Measurements from ENCODE around the gene CCDC14.

The CCDC14 gene

DNA sequence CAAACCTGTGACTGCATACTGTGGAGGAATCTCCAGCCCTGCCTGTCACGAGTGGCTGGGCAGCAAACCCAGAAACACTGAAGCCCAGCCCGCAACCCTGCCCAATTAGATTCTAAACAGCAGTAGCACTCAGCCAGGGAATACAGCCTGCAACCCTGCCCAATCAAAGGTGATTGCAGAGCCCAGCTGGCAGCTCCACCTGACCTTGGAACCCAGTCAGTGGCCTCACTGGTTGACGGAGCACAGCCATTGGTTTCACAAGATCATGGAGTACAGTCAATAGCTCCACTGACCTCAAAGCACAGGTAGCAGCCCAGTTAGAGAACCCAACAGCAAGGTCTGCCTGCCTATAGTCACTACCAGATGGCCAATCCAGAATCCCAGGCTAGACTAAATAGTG is 41.7 kb downstream of the CCDC14 start:
- Histone ChIP-seq H3K4me3 (ENCODE audit: low read depth, low read length) (no peak overlapping the region), H3K9me3 (ENCODE audit: control insufficient read depth, low read length) (peaks cover 4% of the 10 kb centered on the region), H3K27ac (no peak overlapping the region), H3K9ac (no peak overlapping the region), H3K79me2 (no peaks in the 10 kb centered on the region), H2AFZ (no peak overlapping the region), H3K4me1 (no peaks in the 10 kb centered on the region), H3K36me3 (ENCODE audit: control insufficient read depth, insufficient read depth, low read length) (peaks cover 4% of the 10 kb centered on the region), H3K4me2 (ENCODE audit: low read length) (no peak overlapping the region), H3K27me3 (ENCODE audit: control insufficient read depth, insufficient read depth, low read length) (no peaks in the 10 kb centered on the region)
- TF ChIP-seq, protein P1, sequence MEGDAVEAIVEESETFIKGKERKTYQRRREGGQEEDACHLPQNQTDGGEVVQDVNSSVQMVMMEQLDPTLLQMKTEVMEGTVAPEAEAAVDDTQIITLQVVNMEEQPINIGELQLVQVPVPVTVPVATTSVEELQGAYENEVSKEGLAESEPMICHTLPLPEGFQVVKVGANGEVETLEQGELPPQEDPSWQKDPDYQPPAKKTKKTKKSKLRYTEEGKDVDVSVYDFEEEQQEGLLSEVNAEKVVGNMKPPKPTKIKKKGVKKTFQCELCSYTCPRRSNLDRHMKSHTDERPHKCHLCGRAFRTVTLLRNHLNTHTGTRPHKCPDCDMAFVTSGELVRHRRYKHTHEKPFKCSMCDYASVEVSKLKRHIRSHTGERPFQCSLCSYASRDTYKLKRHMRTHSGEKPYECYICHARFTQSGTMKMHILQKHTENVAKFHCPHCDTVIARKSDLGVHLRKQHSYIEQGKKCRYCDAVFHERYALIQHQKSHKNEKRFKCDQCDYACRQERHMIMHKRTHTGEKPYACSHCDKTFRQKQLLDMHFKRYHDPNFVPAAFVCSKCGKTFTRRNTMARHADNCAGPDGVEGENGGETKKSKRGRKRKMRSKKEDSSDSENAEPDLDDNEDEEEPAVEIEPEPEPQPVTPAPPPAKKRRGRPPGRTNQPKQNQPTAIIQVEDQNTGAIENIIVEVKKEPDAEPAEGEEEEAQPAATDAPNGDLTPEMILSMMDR (IDR thresholded peaks at IDR 0.05) = no peak

DNA sequence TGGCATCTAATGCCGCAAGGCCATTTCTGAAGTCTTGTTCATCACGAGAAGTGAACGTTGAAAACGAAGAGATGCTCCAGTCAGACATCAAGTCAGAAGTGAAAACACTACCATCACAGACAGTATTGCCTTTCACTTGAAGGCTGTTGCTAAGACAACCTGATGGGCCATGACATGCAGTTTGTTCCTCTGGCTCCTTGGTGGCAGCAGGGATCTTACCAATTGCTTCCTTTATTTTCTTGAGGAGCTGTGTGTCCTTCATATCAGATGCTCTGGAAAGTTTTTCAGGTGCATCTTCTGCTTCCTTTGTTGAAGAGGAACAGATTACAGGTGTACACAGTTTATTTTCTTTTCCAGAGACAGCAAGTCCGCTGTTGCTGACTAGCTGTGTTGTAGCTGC is 46.2 kb downstream of the CCDC14 start:
- Histone ChIP-seq H3K27ac (no peak overlapping the region), H3K9ac (no peak overlapping the region), H3K4me3 (ENCODE audit: low read depth, low read length) (no peak overlapping the region), H3K4me2 (ENCODE audit: low read length) (no peak overlapping the region), H3K36me3 (ENCODE audit: control insufficient read depth, insufficient read depth, low read length) (no peaks in the 10 kb centered on the region), H3K27me3 (ENCODE audit: control insufficient read depth, insufficient read depth, low read length) (no peaks in the 10 kb centered on the region), H2AFZ (no peak overlapping the region), H3K79me2 (no peaks in the 10 kb centered on the region), H3K9me3 (ENCODE audit: control insufficient read depth, low read length) (no peaks in the 10 kb centered on the region), H3K4me1 (no peaks in the 10 kb centered on the region)
- TF ChIP-seq, protein P1 (IDR thresholded peaks at IDR 0.05) = no peak

DNA sequence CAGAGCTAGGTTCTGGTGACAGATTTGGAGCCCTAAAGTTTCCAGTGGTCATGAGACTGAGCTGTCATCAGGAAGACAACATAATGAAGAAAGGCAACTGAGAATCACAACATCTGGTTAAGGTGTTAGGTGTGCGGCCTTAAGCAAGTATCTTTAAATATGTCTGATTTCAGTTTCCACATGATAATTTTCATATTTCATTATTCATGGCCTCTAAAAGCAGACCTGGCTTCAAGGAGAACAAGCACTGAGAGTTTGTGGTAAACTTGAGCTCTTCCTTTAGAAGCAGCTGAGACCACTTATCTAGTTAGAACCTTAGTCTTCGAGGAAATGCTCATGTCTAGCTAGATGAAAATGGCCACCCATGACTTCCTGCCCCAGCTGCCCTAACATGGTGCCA is 51.2 kb downstream of the CCDC14 start:
- Histone ChIP-seq H2AFZ (no peak overlapping the region), H3K4me2 (ENCODE audit: low read length) (no peak overlapping the region), H3K4me3 (ENCODE audit: low read depth, low read length) (no peak overlapping the region), H3K4me1 (no peaks in the 10 kb centered on the region), H3K9ac (no peak overlapping the region), H3K79me2 (no peaks in the 10 kb centered on the region), H3K9me3 (ENCODE audit: control insufficient read depth, low read length) (no peaks in the 10 kb centered on the region), H3K27ac (no peak overlapping the region), H3K36me3 (ENCODE audit: control insufficient read depth, insufficient read depth, low read length) (no peaks in the 10 kb centered on the region), H3K27me3 (ENCODE audit: control insufficient read depth, insufficient read depth, low read length) (no peaks in the 10 kb centered on the region)
- TF ChIP-seq, protein P1 (IDR thresholded peaks at IDR 0.05) = no peak

DNA sequence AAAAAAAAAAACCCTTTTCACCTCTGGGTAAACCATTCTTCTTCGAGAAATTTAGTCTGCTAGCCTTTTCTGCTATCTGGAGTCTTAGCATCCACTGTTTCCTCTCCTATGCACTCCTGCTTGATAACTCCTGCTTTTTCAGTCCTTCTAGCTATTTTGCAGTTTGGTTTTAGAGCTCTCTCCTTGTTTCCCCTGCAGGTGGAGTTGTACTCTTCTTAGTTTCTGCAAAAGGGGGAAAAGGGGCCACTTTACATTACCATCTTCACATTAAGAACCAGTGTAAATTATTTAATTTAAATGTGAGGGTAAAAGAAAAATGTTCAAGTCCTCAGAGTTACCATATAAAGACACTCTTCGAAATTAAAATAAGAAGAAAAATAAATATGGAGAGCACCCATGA is 53.3 kb downstream of the CCDC14 start:
- Histone ChIP-seq H3K36me3 (ENCODE audit: control insufficient read depth, insufficient read depth, low read length) (no peaks in the 10 kb centered on the region), H3K9ac (no peak overlapping the region), H3K79me2 (no peaks in the 10 kb centered on the region), H3K4me2 (ENCODE audit: low read length) (no peak overlapping the region), H3K27ac (no peak overlapping the region), H2AFZ (no peak overlapping the region), H3K27me3 (ENCODE audit: control insufficient read depth, insufficient read depth, low read length) (no peaks in the 10 kb centered on the region), H3K4me1 (no peaks in the 10 kb centered on the region), H3K9me3 (ENCODE audit: control insufficient read depth, low read length) (no peaks in the 10 kb centered on the region), H3K4me3 (ENCODE audit: low read depth, low read length) (no peak overlapping the region)
- TF ChIP-seq, protein P1 (IDR thresholded peaks at IDR 0.05) = no peak

DNA sequence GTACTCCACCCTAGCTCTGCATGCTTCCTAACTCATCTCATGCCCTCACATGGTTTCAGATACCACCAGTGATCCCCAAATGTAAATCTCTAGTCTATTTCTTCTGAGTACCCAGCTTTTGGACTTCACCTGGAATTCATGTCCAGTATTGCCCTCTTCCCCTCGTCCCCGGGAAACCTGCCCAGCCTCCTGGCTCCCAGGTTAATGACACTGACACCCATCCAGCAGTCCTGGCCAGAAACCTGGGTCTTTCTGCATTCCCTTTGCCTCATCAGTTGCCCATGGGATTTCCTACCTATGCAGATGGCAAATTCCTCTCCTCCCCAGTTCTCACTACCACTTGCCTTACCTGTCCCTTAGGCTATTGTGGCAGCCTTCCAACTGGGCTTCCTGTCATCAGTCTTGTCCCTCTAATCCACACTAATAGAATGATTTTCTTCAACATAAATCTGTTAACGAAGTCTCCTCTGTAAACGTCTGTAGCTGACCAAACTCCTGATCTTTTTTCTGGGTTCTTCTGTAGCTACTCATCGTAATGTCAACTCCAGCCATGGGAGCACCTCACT is 61.6 kb downstream of the CCDC14 start:
- no peak overlapping the region for H3K9ac ChIP-seq
- H3K79me2 ChIP-seq = no peaks in the 10 kb centered on the region
- H3K27me3 ChIP-seq (ENCODE audit: control insufficient read depth, insufficient read depth, low read length) = no peaks in the 10 kb centered on the region
- H3K4me2 ChIP-seq (ENCODE audit: low read length) = no peak overlapping the region
- H3K27ac ChIP-seq = no peak overlapping the region
- H3K9me3 ChIP-seq (ENCODE audit: control insufficient read depth, low read length) = no peaks in the 10 kb centered on the region
- no peak overlapping the region for H2AFZ ChIP-seq
- TF ChIP-seq, protein P1 (IDR thresholded peaks at IDR 0.05) = no peak
- H3K4me3 ChIP-seq (ENCODE audit: low read depth, low read length) = no peak overlapping the region
- no peaks in the 10 kb centered on the region for H3K36me3 ChIP-seq (ENCODE audit: control insufficient read depth, insufficient read depth, low read length)
- H3K4me1 ChIP-seq = no peaks in the 10 kb centered on the region

Data from parathyroid adenoma (tissue), 2 donors.